ENCODE measurements around the gene BLNK. TPM values are rescaled to one million over a fixed set of nuclear protein-coding genes. Genes with fewer than 3 reads are reported as not detected.

The BLNK gene
- total RNA-seq, 4 donors from 2014 or later: 0.24 to 0.29 TPM; not detected in 2

DNA sequence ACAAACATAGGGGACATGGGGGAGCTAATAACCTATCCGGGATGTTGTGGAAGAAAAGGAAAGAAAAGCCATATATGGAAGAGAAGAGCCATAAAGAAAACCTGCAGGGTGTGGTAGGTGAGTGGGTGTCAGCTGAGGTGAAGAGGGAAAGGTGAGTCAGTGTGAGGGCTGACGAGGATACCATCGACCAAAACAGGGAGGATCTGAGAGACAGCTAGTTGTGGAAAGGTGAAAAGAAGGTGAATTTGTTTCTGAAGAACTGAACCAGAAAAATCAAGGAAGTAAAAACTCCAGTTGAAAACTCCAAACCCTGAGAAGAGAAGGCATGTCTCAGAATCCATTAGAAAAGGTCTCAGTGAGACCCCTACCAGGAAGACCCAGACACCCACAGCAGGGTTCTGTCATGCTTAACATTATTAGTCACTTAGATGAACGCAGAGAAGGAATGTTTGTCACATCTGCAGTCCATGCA lies 4.1 kb downstream of the BLNK start:
- H3K27me3 ChIP-seq: no peaks in the 10 kb centered on the region
- no peaks in the 10 kb centered on the region for H3K9me3 ChIP-seq
- ATAC-seq (no peak), DNase-seq (no peak)
- intact Hi-C loops (cut with DNase I; ENCODE audit: low total_unique reads) (no loop called here), in situ Hi-C loops (cut with MboI; ENCODE audit: low sequenced_read_pairs in 4 of 4) (no loop called here)
- no peaks in the 10 kb centered on the region for H3K36me3 ChIP-seq
- no peak overlapping the region for H3K4me3 ChIP-seq
- H3K27ac ChIP-seq: no peak overlapping the region
- no peak for TF ChIP-seq POLR2A (IDR thresholded peaks at IDR 0.05)
- TF ChIP-seq, protein P1, sequence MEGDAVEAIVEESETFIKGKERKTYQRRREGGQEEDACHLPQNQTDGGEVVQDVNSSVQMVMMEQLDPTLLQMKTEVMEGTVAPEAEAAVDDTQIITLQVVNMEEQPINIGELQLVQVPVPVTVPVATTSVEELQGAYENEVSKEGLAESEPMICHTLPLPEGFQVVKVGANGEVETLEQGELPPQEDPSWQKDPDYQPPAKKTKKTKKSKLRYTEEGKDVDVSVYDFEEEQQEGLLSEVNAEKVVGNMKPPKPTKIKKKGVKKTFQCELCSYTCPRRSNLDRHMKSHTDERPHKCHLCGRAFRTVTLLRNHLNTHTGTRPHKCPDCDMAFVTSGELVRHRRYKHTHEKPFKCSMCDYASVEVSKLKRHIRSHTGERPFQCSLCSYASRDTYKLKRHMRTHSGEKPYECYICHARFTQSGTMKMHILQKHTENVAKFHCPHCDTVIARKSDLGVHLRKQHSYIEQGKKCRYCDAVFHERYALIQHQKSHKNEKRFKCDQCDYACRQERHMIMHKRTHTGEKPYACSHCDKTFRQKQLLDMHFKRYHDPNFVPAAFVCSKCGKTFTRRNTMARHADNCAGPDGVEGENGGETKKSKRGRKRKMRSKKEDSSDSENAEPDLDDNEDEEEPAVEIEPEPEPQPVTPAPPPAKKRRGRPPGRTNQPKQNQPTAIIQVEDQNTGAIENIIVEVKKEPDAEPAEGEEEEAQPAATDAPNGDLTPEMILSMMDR (IDR thresholded peaks at IDR 0.05 in 4 of 5, conservative IDR thresholded peaks at IDR 0.05 in 1 of 5): no peak
- H3K4me1 ChIP-seq: peaks cover 6 to 11% of the 10 kb centered on the region in 2 donors

DNA sequence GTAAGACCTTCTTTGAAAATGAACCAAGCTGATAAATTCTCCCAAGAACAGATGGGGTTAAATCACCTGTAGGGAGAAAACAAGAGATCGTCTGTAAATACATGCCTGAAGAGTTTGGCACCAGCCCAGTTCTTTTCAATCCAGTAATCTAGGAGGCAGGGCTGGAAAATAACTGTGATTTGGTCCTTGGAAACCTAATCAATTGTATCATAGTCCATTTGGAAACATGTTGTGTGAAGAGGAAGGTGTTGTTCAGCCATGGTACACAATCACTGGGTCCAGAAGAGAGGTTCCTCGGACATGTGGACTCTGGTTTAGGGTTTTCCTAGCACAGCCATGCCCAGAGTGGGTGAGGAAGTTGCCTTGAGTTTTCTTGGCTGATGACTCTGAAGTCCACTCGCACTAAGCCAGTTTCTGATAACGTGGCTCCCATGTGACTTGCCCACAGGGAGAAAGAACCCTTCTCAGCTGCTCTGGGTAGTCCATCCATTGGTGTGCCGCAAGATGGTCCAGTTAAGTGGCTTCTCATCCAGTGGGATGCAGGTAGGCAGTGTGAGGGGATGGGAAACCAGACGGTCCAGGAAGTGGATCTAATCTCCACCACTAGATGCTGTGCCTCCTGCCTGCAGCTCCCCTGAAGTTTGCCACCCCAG lies 5.1 kb downstream of the BLNK start:
- DNase-seq: no peak
- H3K27ac ChIP-seq: no peak overlapping the region

DNA sequence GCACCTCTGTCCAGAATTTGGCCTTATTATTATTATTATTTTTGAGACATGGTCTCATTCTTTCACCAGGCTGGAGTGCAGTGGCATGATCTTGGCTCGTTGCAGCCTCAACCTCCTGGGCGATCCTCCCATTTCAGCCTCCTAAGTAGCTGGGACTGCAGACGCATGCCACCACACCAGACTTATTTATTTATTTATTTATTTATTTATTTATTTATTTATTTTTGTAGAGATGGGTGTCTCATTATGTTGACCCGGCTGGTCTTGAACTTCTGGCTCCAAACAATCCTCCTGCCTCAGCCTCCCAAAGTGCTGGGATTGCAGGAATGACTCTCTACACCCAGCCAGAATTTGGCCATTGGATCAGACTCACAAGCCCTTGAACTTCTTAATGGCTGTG lies 6.4 kb downstream of the BLNK start:
- H3K36me3 ChIP-seq: no peaks in the 10 kb centered on the region
- no peak for ATAC-seq
- no peak overlapping the region for H3K4me3 ChIP-seq
- no peak for DNase-seq
- H3K4me1 ChIP-seq: no peaks in the 10 kb centered on the region
- intact Hi-C loops (cut with DNase I; ENCODE audit: low total_unique reads) (no loop called here), in situ Hi-C loops (cut with MboI; ENCODE audit: low sequenced_read_pairs in 4 of 4) (no loop called here)
- H3K27ac ChIP-seq: no peak overlapping the region
- no peaks in the 10 kb centered on the region for H3K9me3 ChIP-seq
- no peaks in the 10 kb centered on the region for H3K27me3 ChIP-seq
- TF ChIP-seq, protein P1 (IDR thresholded peaks at IDR 0.05 in 4 of 5, conservative IDR thresholded peaks at IDR 0.05 in 1 of 5): no peak
- TF ChIP-seq POLR2A (IDR thresholded peaks at IDR 0.05): no peak

More for the DNA sequence above, 5.1 kb downstream of the BLNK start:
- in situ Hi-C loops (cut with MboI; ENCODE audit: low sequenced_read_pairs in 4 of 4): no loop called here
- Histone ChIP-seq H3K4me1 (peaks cover 4 to 6% of the 10 kb centered on the region in 2 donors), H3K4me3 (no peak overlapping the region), H3K27me3 (no peaks in the 10 kb centered on the region), H3K36me3 (no peaks in the 10 kb centered on the region), H3K9me3 (no peaks in the 10 kb centered on the region)
- intact Hi-C loops (cut with DNase I; ENCODE audit: low total_unique reads): no loop called here
- ATAC-seq: no peak
- TF ChIP-seq, protein P1 (IDR thresholded peaks at IDR 0.05 in 4 of 5, conservative IDR thresholded peaks at IDR 0.05 in 1 of 5): no peak
- no peak for TF ChIP-seq POLR2A (IDR thresholded peaks at IDR 0.05)

DNA sequence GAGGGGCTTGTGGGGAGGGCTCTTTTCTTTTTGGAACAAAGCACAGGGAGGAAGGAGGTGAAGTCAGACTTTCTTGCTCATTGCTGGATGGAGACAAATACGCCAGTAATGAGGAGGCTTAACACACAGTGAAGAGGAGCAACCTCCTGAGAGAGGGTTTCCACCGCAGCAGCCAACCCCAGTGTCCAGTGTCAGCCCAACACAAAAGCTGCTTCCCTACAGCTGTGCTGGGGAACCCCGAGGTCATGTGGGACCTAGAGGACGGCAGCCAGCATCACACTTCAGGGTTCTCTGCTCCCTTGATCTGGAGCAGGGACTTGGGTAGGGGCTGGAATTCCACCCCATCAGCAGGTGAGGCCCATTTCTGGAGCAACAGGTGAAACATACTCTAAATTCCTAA lies 7.7 kb downstream of the BLNK start:
- Histone ChIP-seq H3K27ac (no peak overlapping the region), H3K27me3 (no peaks in the 10 kb centered on the region), H3K9me3 (no peaks in the 10 kb centered on the region), H3K36me3 (no peaks in the 10 kb centered on the region), H3K4me3 (no peak overlapping the region), H3K4me1 (no peaks in the 10 kb centered on the region)
- ATAC-seq: no peak
- no peak for DNase-seq
- in situ Hi-C loops (cut with MboI; ENCODE audit: low sequenced_read_pairs in 4 of 4) (no loop called here), intact Hi-C loops (cut with DNase I; ENCODE audit: low total_unique reads) (no loop called here)
- TF ChIP-seq, protein P1 (IDR thresholded peaks at IDR 0.05 in 4 of 5, conservative IDR thresholded peaks at IDR 0.05 in 1 of 5): no peak
- no peak for TF ChIP-seq POLR2A (IDR thresholded peaks at IDR 0.05)

DNA sequence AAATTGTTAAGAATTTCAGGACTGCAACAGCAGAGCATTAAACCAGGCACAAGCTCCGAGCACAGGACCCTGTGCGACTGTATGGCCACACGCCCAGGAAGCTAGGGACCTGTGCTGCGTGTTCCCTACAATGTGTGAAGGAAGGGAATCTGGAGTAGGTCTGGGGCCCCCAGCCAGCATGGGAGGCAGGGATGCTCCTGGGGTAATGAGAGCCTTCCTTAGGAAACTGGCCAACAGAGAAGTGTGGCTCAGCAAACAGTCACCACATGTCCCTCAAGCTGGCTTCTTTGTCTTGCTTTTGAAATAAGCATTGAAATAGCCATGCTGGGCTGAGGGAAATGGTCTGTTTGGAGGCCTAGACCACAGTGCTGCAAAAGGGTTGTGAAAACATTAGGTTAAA lies 8.2 kb downstream of the BLNK start:
- H3K27me3 ChIP-seq: no peaks in the 10 kb centered on the region
- in situ Hi-C loops (cut with MboI; ENCODE audit: low sequenced_read_pairs in 4 of 4) (no loop called here), intact Hi-C loops (cut with DNase I; ENCODE audit: low total_unique reads) (no loop called here)
- no peak overlapping the region for H3K27ac ChIP-seq
- no peaks in the 10 kb centered on the region for H3K4me1 ChIP-seq
- DNase-seq (no peak), ATAC-seq (peak; percentile 39 to 53)
- no peaks in the 10 kb centered on the region for H3K36me3 ChIP-seq
- TF ChIP-seq, protein P1 (IDR thresholded peaks at IDR 0.05 in 4 of 5, conservative IDR thresholded peaks at IDR 0.05 in 1 of 5): no peak
- TF ChIP-seq POLR2A (IDR thresholded peaks at IDR 0.05): no peak
- H3K4me3 ChIP-seq: no peak overlapping the region
- H3K9me3 ChIP-seq: no peaks in the 10 kb centered on the region
